H1 (cell line): ENCODE data around the gene KCTD16. TPM values are rescaled to one million over a fixed set of nuclear protein-coding genes. Genes with fewer than 3 reads are reported as not detected.

Experiments
- CTCF ChIA-PET: fragments of 300-600 bp; sonication (Branson Sonifier 250); formaldehyde crosslinking; loops from one replicate; lab custom pipeline; 2021; ENCODE audit not compliant: partially characterized antibody; lab: Charles Lee
- POLR2A ChIA-PET: fragments of 300-600 bp; sonication (Branson Sonifier 250); formaldehyde crosslinking; loops from one replicate; lab custom pipeline; 2021; ENCODE audit warnings: inconsistent platforms; ENCODE audit not compliant: partially characterized antibody; lab: Charles Lee
- DNase-seq, 2 experiments: peaks; one replicate each; pipeline versions ENCODE4 v3.0.0 to v3.0.0-alpha.2; 2010 to 2022; ENCODE audit warnings: low spot score in 2 of 2, low read depth in 1 of 2, mixed read lengths in 1 of 2
- FAIRE-seq: peaks from 2 replicates; lab custom pipeline; 2011; peaks lifted over from hg19 to GRCh38; lab: Jason Lieb, UNC
- H2AFZ ChIP-seq: 2 replicates; pipeline ENCODE4 v1.8.1; 2012; ENCODE audit warnings: low read length, inconsistent platforms
- H2AK5ac ChIP-seq: 2 replicates; pipeline ENCODE4 v1.6.1; 2013; ENCODE audit warnings: low read depth, low read length
- H2BK120ac ChIP-seq: replicated peaks from 2 replicates; pipeline ENCODE3; 2013; ENCODE audit warnings: low read depth, low read length, inconsistent platforms
- H2BK12ac ChIP-seq: 2 replicates; pipeline ENCODE4 v1.6.1; 2013; ENCODE audit warnings: low read depth, low read length
- H2BK15ac ChIP-seq: 2 replicates; pipeline ENCODE4 v1.6.1; 2013; ENCODE audit warnings: low read length
- H2BK20ac ChIP-seq: 2 replicates; pipeline ENCODE4 v1.6.1; 2013; ENCODE audit warnings: low read length
- H2BK5ac ChIP-seq: 2 replicates; pipeline ENCODE4 v1.6.1; 2013; ENCODE audit warnings: low read depth, low read length
- H3K14ac ChIP-seq: 2 replicates; pipeline ENCODE4 v1.6.1; 2013; ENCODE audit warnings: inconsistent platforms; ENCODE audit not compliant: insufficient read length
- H3K18ac ChIP-seq: 2 replicates; pipeline ENCODE4 v1.6.1; 2013; ENCODE audit warnings: low read length; ENCODE audit errors: extremely low read depth
- H3K23ac ChIP-seq: 2 replicates; pipeline ENCODE4 v1.6.1; 2013; ENCODE audit warnings: inconsistent platforms; ENCODE audit not compliant: insufficient read length
- H3K23me2 ChIP-seq: 2 replicates; pipeline ENCODE4 v1.6.1; 2013; ENCODE audit warnings: low read depth, low read length
- H3K27ac ChIP-seq: 2 replicates; pipeline ENCODE4 v1.6.1; 2011; ENCODE audit warnings: low read depth, low read length, inconsistent platforms
- H3K27me3 ChIP-seq, 4 experiments: replicated peaks in 1 of 4; 1 replicate in 1 of 4; 2 replicates in 3 of 4; pipeline versions ENCODE4 v1.6.1 to v1.8.1; 2011 to 2013; ENCODE audit warnings: low read length in 3 of 4, mild to moderate bottlenecking in 3 of 4, inconsistent platforms in 2 of 4, mixed read lengths in 2 of 4, moderate library complexity in 1 of 4; ENCODE audit not compliant: control insufficient read depth in 3 of 4, insufficient read depth in 3 of 4; ENCODE audit errors: extremely low read depth in 1 of 4
- H3K36me3 ChIP-seq, 4 experiments: 2 replicates each; pipeline versions ENCODE4 v1.6.1 to v1.8.1; 2011 to 2013; ENCODE audit warnings: mild to moderate bottlenecking in 4 of 4, low read length in 3 of 4, moderate library complexity in 2 of 4, control low read depth in 1 of 4, inconsistent platforms in 1 of 4; ENCODE audit not compliant: insufficient read depth in 4 of 4, control insufficient read depth in 2 of 4
- H3K4ac ChIP-seq: replicated peaks from 2 replicates; pipeline ENCODE3; 2013; ENCODE audit warnings: low read length, low read depth, mixed read lengths, inconsistent platforms; ENCODE audit not compliant: insufficient read length
- H3K4me1 ChIP-seq, 4 experiments: replicated peaks in 1 of 4; 1 replicate in 1 of 4; 2 replicates in 3 of 4; pipeline versions ENCODE4 v1.6.1 to v1.8.1; 2011 to 2013; ENCODE audit warnings: low read length in 3 of 4, inconsistent platforms in 2 of 4, mixed read lengths in 1 of 4; ENCODE audit not compliant: insufficient read depth in 4 of 4, control insufficient read depth in 3 of 4
- H3K4me2 ChIP-seq, 2 experiments: 2 replicates each; pipeline versions ENCODE4 v1.6.1 to v1.8.1; 2011 to 2013; ENCODE audit warnings: low read depth in 2 of 2, low read length in 2 of 2, control low read depth in 1 of 2, inconsistent platforms in 1 of 2, mild to moderate bottlenecking in 1 of 2; ENCODE audit not compliant: insufficient read depth in 1 of 2
- H3K4me3 ChIP-seq, 4 experiments: fragments of 200-600, 300-600 bp in 1 of 4; sonication (generic), shearing (Covaris generic), sonication (Bioruptor Twin) in 1 of 4; 2 replicates each; pipeline versions ENCODE4 v1.5.1 to v1.8.1; 2011 to 2016; ENCODE audit warnings: low read length in 4 of 4, low read depth in 3 of 4, control low read depth in 2 of 4, inconsistent platforms in 2 of 4, mild to moderate bottlenecking in 2 of 4, mixed read lengths in 1 of 4, moderate library complexity in 1 of 4; ENCODE audit not compliant: insufficient read depth in 2 of 4; ENCODE audit errors: extremely low read depth in 1 of 4
- H3K56ac ChIP-seq: replicated peaks from 2 replicates; pipeline ENCODE3; 2013; ENCODE audit warnings: low read depth, mild to moderate bottlenecking, mixed read lengths, low read length, inconsistent platforms; ENCODE audit not compliant: insufficient read length
- H3K79me1 ChIP-seq: 2 replicates; pipeline ENCODE4 v1.6.1; 2013; ENCODE audit warnings: low read depth, low read length, control low read depth
- H3K79me2 ChIP-seq, 2 experiments: 2 replicates each; pipeline versions ENCODE4 v1.6.1 to v1.8.1; 2012 to 2013; ENCODE audit warnings: low read length in 2 of 2, mild to moderate bottlenecking in 2 of 2, inconsistent platforms in 1 of 2; ENCODE audit not compliant: insufficient read depth in 2 of 2, control insufficient read depth in 1 of 2
- H3K9ac ChIP-seq, 4 experiments: replicated peaks in 1 of 4; 1 replicate in 1 of 4; 2 replicates in 3 of 4; pipeline versions ENCODE4 v1.6.1 to v1.8.1; 2011 to 2013; ENCODE audit warnings: low read depth in 3 of 4, low read length in 3 of 4, control low read depth in 2 of 4, mild to moderate bottlenecking in 2 of 4, moderate library complexity in 2 of 4, inconsistent platforms in 1 of 4; ENCODE audit errors: extremely low read depth in 1 of 4
- H3K9me3 ChIP-seq, 2 experiments: 2 replicates each; pipeline versions ENCODE4 v1.6.1 to v1.8.1; 2012 to 2013; ENCODE audit warnings: mild to moderate bottlenecking in 2 of 2, moderate library complexity in 2 of 2, control low read depth in 1 of 2, inconsistent platforms in 1 of 2, low read depth in 1 of 2, low read length in 1 of 2, mixed read lengths in 1 of 2; ENCODE audit not compliant: insufficient read depth in 2 of 2
- H4K20me1 ChIP-seq, 2 experiments: replicated peaks in 1 of 2; 2 replicates each; pipeline versions ENCODE3 to v1.8.1; 2011 to 2013; ENCODE audit warnings: inconsistent platforms in 2 of 2, low read length in 2 of 2, mild to moderate bottlenecking in 1 of 2; ENCODE audit not compliant: insufficient read depth in 2 of 2, control insufficient read depth in 1 of 2
- H4K5ac ChIP-seq: 2 replicates; pipeline ENCODE4 v1.6.1; 2013; ENCODE audit warnings: low read length, low read depth, mixed read lengths, inconsistent platforms; ENCODE audit not compliant: insufficient read length
- H4K8ac ChIP-seq: 2 replicates; pipeline ENCODE4 v1.8.0; 2013; ENCODE audit warnings: mild to moderate bottlenecking, moderate library complexity, low read length, inconsistent platforms; ENCODE audit not compliant: insufficient read depth; ENCODE audit errors: extremely low read depth
- H4K91ac ChIP-seq: replicated peaks from 2 replicates; pipeline ENCODE3; 2013; ENCODE audit warnings: low read length, mixed read lengths, inconsistent platforms; ENCODE audit not compliant: insufficient read length
- ATF2 ChIP-seq: IDR thresholded peaks from 2 replicates; pipeline ENCODE4 v1.6.1; 2012; ENCODE audit warnings: low read length, inconsistent platforms
- CREB1 ChIP-seq: IDR thresholded peaks from 2 replicates; pipeline ENCODE4 v1.6.1; 2012; ENCODE audit warnings: inconsistent platforms
- GABPA ChIP-seq: IDR thresholded peaks from 2 replicates; pipeline ENCODE4 v1.6.1; 2011; ENCODE audit warnings: mild to moderate bottlenecking, low read length, moderate library complexity, borderline replicate concordance; ENCODE audit not compliant: insufficient read depth
- GTF2F1 ChIP-seq: IDR thresholded peaks from 2 replicates; pipeline ENCODE4 v1.6.1; 2012; ENCODE audit warnings: low read depth, low read length, improper control_type of control experiment, borderline replicate concordance
- HDAC6 ChIP-seq: IDR thresholded peaks from one replicate; pipeline ENCODE4 v1.7.1; 2012; ENCODE audit warnings: low read depth, mild to moderate bottlenecking, inconsistent platforms, low read length, moderate library complexity
- JUND ChIP-seq: IDR thresholded peaks from 2 replicates; pipeline ENCODE4 v1.6.1; 2011; ENCODE audit warnings: mild to moderate bottlenecking, improper control_type of control experiment, low read length
- KDM5A ChIP-seq: fragments of 200-600 bp; IDR thresholded peaks from 2 replicates; pipeline ENCODE4 v1.7.1; 2012; ENCODE audit warnings: mild to moderate bottlenecking, low read length, inconsistent platforms, mixed read lengths
- NRF1 ChIP-seq: IDR thresholded peaks from 2 replicates; pipeline ENCODE4 v1.6.1; 2011; ENCODE audit warnings: mild to moderate bottlenecking, low read depth, low read length, improper control_type of control experiment
- SP1 ChIP-seq: IDR thresholded peaks from 2 replicates; pipeline ENCODE4 v1.6.1; 2011; ENCODE audit warnings: low read depth, low read length
- SUZ12 ChIP-seq: fragments of 200-600 bp; sonication (generic); IDR thresholded peaks from 2 replicates; pipeline ENCODE4 v1.6.1; 2012; ENCODE audit warnings: mild to moderate bottlenecking, inconsistent platforms, low read length, moderate library complexity, mixed read lengths
- WGBS, 2 experiments: shearing (Covaris generic) in 1 of 2; methylation state at CpG; one replicate each; pipeline versions ENCODE4 v1.1.6 to v1.1.7; 2013 to 2015; ENCODE audit warnings: low lambda C conversion rate in 2 of 2, mixed read lengths in 2 of 2, inconsistent platforms in 1 of 2, low coverage in 1 of 2, missing lambda C conversion rate in 1 of 2; ENCODE audit not compliant: insufficient replicate concordance in 2 of 2, insufficient coverage in 1 of 2, insufficient read length in 1 of 2; ENCODE audit errors: extremely low coverage in 1 of 2, missing lambda C conversion rate in 1 of 2; 5-methylcytosine and 5-hydroxymethylcytosine counted together
- polyA plus RNA-seq, 7 experiments: library from polyadenylated mRNA; depleted of rRNA in 3 of 7; stranded (reverse) in 5 of 7; unstranded in 2 of 7; fragments of >200 nt in 5 of 7; fragments of 200-250 nt in 2 of 7; gene quantifications; 1 replicate in 5 of 7; 2 replicates in 1 of 7; 4 replicates in 1 of 7; pipeline versions ENCODE4 v1.2.1 to v1.2.3, GENCODE V29; 2011 to 2013; ENCODE audit warnings: missing spikeins in 2 of 7, mixed read lengths in 2 of 7
- total RNA-seq: library from RNA; stranded (reverse); fragmentation: NEBNext Ultra II Directional; extraction: Animal tissue kit (Norgen Biotek cat#: 25700); gene quantifications from 2 replicates; pipeline ENCODE4 v1.2.1, GENCODE V29; 2021

Gene KCTD16
- total and polyA plus RNA-seq, 2 of the 8 experiments (the other 6 are each of a cell fraction or from before 2014, with no cell fraction given), result 0.03 to 0.24 TPM

GRCh38 chr5:144219869-144220268 is 49.2 kb downstream of the KCTD16 start:
- FAIRE-seq (no peak), DNase-seq (no peak)
- no peaks in the 10 kb centered on the region for H3K36me3 ChIP-seq
- CTCF ChIA-PET, result interaction anchor here (0.7 to 1.7 kb wide), 3 partner anchors 27 to 1016 kb away, joined by 3 read pairs; no protein-coding TSS in a partner anchor
- no peak overlapping the region for H3K4me2 ChIP-seq
- no peak overlapping the region for H3K27ac ChIP-seq
- no peak overlapping the region for H2AK5ac ChIP-seq
- no peak overlapping the region for H2BK20ac ChIP-seq
- H3K4ac ChIP-seq, result no peak overlapping the region
- POLR2A ChIA-PET, result interaction anchor here (0.9 kb wide), 1 partner anchor 11 kb away, joined by 3 read pairs; no protein-coding TSS in a partner anchor
- H3K79me2 ChIP-seq, result no peaks in the 10 kb centered on the region
- no peaks in the 10 kb centered on the region for H3K9me3 ChIP-seq
- H2BK15ac ChIP-seq, result no peak overlapping the region
- H3K23me2 ChIP-seq, result no peaks in the 10 kb centered on the region
- H3K9ac ChIP-seq, result no peak overlapping the region
- no peak overlapping the region for H3K18ac ChIP-seq
- H3K4me3 ChIP-seq, result no peak overlapping the region
- H3K14ac ChIP-seq, result no peak overlapping the region
- H4K8ac ChIP-seq, result no peak overlapping the region
- TF ChIP-seq ATF2 (no peak), GTF2F1 (no peak), SUZ12 (no peak), NRF1 (no peak), HDAC6 (no peak), CREB1 (no peak), SP1 (no peak), JUND (no peak), KDM5A (no peak), GABPA (no peak)
- H2BK5ac ChIP-seq, result no peak overlapping the region
- H3K27me3 ChIP-seq, result no peaks in the 10 kb centered on the region
- H4K5ac ChIP-seq, result no peak overlapping the region
- H4K20me1 ChIP-seq, result no peaks in the 10 kb centered on the region
- no peak overlapping the region for H4K91ac ChIP-seq
- no peak overlapping the region for H2BK12ac ChIP-seq
- 89% methylated on average over 3 of the region's 3 CpGs; no CpG with 5 or more reads in 1 of the 2 experiments for WGBS, 2 experiments
- H3K79me1 ChIP-seq, result no peaks in the 10 kb centered on the region
- no peak overlapping the region for H2BK120ac ChIP-seq
- H3K23ac ChIP-seq, result no peak overlapping the region
- H3K4me1 ChIP-seq, result no peaks in the 10 kb centered on the region
- H3K56ac ChIP-seq, result no peak overlapping the region
- H2AFZ ChIP-seq, result no peak overlapping the region
